Measurements from ENCODE around the gene PPP1R13B. TPM values are rescaled to one million over a fixed set of nuclear protein-coding genes. Genes with fewer than 3 reads are reported as not detected.

The PPP1R13B gene
- polyA plus RNA-seq, 1 of the 3 experiments (the other 2 are of a cell fraction) = 5.7 TPM

DNA sequence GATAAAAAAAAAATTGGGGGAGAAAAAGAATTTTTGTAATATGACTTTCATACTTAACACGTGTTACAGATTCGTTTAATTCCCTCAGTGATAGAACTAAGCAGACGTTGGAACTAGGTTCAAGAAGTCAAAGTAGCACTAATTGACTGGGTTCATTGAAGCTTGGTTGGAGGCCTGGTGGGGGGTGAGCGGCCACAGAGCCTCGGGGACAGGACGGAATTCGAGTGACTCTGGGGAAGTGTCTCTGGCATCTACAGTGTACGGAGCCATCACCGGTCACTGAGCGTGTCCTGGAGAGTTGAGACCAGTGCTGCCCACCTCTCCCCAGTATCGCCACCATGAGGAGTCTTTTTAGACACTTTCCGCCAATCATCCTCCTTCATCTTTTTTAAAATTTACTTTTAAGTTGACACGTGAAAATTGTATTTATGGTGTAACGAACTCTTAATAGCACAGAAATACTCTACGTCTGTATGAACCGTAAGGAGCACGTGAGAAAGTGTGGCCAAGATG is 130.4 kb downstream of the PPP1R13B start:
- TF ChIP-seq MEF2A (IDR thresholded peaks at IDR 0.05; ENCODE audit: borderline replicate concordance, low read depth) (no peak), FOXJ3 (CRISPR knock-in tag; IDR thresholded peaks at IDR 0.05) (no peak), SMC3 (IDR thresholded peaks at IDR 0.05; ENCODE audit: low read depth, low read length) (no peak), YY1 (IDR thresholded peaks at IDR 0.05; ENCODE audit: low read depth) (no peak), RAD21 (IDR thresholded peaks at IDR 0.05; ENCODE audit: low read length) (no peak), TCF12 (IDR thresholded peaks at IDR 0.05) (no peak), MXI1 (IDR thresholded peaks at IDR 0.05; ENCODE audit: low read depth, low read length) (no peak), GABPA (IDR thresholded peaks at IDR 0.05; ENCODE audit: low read depth) (no peak)
- TF ChIP-seq, protein P1, sequence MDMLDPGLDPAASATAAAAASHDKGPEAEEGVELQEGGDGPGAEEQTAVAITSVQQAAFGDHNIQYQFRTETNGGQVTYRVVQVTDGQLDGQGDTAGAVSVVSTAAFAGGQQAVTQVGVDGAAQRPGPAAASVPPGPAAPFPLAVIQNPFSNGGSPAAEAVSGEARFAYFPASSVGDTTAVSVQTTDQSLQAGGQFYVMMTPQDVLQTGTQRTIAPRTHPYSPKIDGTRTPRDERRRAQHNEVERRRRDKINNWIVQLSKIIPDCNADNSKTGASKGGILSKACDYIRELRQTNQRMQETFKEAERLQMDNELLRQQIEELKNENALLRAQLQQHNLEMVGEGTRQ (IDR thresholded peaks at IDR 0.05; ENCODE audit: borderline replicate concordance, low read depth, low read length) = no peak
- TF ChIP-seq, protein P2, sequence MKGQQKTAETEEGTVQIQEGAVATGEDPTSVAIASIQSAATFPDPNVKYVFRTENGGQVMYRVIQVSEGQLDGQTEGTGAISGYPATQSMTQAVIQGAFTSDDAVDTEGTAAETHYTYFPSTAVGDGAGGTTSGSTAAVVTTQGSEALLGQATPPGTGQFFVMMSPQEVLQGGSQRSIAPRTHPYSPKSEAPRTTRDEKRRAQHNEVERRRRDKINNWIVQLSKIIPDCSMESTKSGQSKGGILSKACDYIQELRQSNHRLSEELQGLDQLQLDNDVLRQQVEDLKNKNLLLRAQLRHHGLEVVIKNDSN (IDR thresholded peaks at IDR 0.05; ENCODE audit: borderline replicate concordance, low read depth) = no peak
- TF ChIP-seq, protein P3, sequence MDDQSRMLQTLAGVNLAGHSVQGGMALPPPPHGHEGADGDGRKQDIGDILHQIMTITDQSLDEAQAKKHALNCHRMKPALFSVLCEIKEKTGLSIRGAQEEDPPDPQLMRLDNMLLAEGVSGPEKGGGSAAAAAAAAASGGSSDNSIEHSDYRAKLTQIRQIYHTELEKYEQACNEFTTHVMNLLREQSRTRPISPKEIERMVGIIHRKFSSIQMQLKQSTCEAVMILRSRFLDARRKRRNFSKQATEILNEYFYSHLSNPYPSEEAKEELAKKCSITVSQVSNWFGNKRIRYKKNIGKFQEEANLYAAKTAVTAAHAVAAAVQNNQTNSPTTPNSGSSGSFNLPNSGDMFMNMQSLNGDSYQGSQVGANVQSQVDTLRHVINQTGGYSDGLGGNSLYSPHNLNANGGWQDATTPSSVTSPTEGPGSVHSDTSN (IDR thresholded peaks at IDR 0.05) = no peak
- TF ChIP-seq, protein P4, sequence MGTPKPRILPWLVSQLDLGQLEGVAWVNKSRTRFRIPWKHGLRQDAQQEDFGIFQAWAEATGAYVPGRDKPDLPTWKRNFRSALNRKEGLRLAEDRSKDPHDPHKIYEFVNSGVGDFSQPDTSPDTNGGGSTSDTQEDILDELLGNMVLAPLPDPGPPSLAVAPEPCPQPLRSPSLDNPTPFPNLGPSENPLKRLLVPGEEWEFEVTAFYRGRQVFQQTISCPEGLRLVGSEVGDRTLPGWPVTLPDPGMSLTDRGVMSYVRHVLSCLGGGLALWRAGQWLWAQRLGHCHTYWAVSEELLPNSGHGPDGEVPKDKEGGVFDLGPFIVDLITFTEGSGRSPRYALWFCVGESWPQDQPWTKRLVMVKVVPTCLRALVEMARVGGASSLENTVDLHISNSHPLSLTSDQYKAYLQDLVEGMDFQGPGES (IDR thresholded peaks at IDR 0.05; ENCODE audit: low read depth, low read length) = no peak
- TF ChIP-seq, protein P5, sequence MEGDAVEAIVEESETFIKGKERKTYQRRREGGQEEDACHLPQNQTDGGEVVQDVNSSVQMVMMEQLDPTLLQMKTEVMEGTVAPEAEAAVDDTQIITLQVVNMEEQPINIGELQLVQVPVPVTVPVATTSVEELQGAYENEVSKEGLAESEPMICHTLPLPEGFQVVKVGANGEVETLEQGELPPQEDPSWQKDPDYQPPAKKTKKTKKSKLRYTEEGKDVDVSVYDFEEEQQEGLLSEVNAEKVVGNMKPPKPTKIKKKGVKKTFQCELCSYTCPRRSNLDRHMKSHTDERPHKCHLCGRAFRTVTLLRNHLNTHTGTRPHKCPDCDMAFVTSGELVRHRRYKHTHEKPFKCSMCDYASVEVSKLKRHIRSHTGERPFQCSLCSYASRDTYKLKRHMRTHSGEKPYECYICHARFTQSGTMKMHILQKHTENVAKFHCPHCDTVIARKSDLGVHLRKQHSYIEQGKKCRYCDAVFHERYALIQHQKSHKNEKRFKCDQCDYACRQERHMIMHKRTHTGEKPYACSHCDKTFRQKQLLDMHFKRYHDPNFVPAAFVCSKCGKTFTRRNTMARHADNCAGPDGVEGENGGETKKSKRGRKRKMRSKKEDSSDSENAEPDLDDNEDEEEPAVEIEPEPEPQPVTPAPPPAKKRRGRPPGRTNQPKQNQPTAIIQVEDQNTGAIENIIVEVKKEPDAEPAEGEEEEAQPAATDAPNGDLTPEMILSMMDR (IDR thresholded peaks at IDR 0.05) = no peak
- TF ChIP-seq, protein P6, sequence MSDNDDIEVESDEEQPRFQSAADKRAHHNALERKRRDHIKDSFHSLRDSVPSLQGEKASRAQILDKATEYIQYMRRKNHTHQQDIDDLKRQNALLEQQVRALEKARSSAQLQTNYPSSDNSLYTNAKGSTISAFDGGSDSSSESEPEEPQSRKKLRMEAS (IDR thresholded peaks at IDR 0.05; ENCODE audit: low read depth) = no peak
- H3K9ac ChIP-seq = peak overlapping the region; percentile 68; the same call in 1 of the 2 replicates
- peak overlapping the region; percentile 98 for H3K4me2 ChIP-seq
- H2AFZ ChIP-seq (ENCODE audit: low read depth) = no peak overlapping the region
- ChIA-PET POLR2A (no interaction called here), CTCF (interaction anchor here (0.6 to 1.0 kb wide), 2 partner anchors 7 to 193 kb away, joined by 3 read pairs; no protein-coding TSS in a partner anchor)
- peaks cover 11 to 35% of the 10 kb centered on the region in 2 experiments; a peak in 2 of 4 replicates for H3K4me1 ChIP-seq (ENCODE audit: control insufficient read depth in 1 of 2, insufficient read depth in 2 of 2, low read depth in 1 of 2, low read length in 1 of 2)
- no peaks in the 10 kb centered on the region for H3K27me3 ChIP-seq (ENCODE audit: insufficient read depth)
- no peaks in the 10 kb centered on the region for H3K9me3 ChIP-seq
- no peak for DNase-seq
- 88% methylated on average over 17 of the region's 17 CpGs for WGBS (ENCODE audit: low lambda C conversion rate)
- peaks cover 0 to 4% of the 10 kb centered on the region in 2 experiments for H3K36me3 ChIP-seq (replicated peaks in 1 of 2; ENCODE audit: control insufficient read depth in 1 of 2, insufficient read depth in 2 of 2, low read length in 1 of 2)
- no peaks in the 10 kb centered on the region for H3K9me2 ChIP-seq
- H3F3A ChIP-seq (replicated peaks; ENCODE audit: insufficient read depth) = no peaks in the 10 kb centered on the region
- no peak overlapping the region for H3K27ac ChIP-seq (ENCODE audit: low read depth in 2 of 2, low read length in 1 of 2)
- peaks cover 81% of the 10 kb centered on the region for H3K79me2 ChIP-seq (ENCODE audit: insufficient read depth)
- H3K4me3 ChIP-seq (ENCODE audit: low read depth in 2 of 2, low read length in 1 of 2) = peak overlapping the region; percentile 69 to 76
- H4K20me1 ChIP-seq (ENCODE audit: insufficient read depth) = peaks cover 36% of the 10 kb centered on the region
